Urothelium cell line (cell line): ENCODE measurements around the gene RORB.

Experiments
- DNase-seq: peaks from one replicate; pipeline ENCODE4 v3.0.0; 2011; ENCODE audit warnings: low spot score, mixed read lengths
- FAIRE-seq: peaks from 2 replicates; lab custom pipeline; 2011; peaks lifted over from hg19 to GRCh38; lab: Jason Lieb, UNC

The RORB gene

GRCh38 chr9:74589576-74589975 lies 92.4 kb downstream of the RORB start:
- FAIRE-seq (no peak), DNase-seq (no peak)

DNA sequence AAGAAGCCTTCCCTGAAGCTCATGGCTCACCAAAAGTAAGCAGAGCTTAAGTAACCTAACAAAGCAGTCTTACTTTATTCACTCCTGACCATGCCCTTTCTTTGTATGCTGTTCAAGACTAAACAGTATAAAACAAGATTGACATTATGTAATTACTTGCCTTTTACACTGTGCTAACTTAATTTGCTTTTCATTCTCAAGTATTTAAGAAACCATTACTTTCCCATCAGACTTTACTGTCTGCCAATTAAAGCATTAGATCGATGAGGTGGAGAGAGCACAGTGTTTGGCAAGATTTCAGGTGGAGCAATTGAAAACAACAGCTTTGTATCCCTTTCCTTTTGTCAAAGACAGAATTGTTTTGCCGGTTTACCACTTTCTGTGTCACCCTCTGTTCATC lies 98.2 kb downstream of the RORB start:
- DNase-seq (no peak), FAIRE-seq (no peak)

GRCh38 chr9:74598874-74599273 lies 101.7 kb downstream of the RORB start:
- DNase-seq: no peak
- no peak for FAIRE-seq

- DNase-seq: no peak
- FAIRE-seq: no peak
Observed at GRCh38 chr9:74609671-74610405, 112.7 kb downstream of the RORB start.

GRCh38 chr9:74610523-74611061 lies 113.5 kb downstream of the RORB start:
- DNase-seq: no peak

GRCh38 chr9:74630228-74630627 lies 133.1 kb downstream of the RORB start:
- FAIRE-seq (no peak), DNase-seq (no peak)

More at GRCh38 chr9:74610523-74611061, 113.5 kb downstream of the RORB start:
- no peak for FAIRE-seq

DNA sequence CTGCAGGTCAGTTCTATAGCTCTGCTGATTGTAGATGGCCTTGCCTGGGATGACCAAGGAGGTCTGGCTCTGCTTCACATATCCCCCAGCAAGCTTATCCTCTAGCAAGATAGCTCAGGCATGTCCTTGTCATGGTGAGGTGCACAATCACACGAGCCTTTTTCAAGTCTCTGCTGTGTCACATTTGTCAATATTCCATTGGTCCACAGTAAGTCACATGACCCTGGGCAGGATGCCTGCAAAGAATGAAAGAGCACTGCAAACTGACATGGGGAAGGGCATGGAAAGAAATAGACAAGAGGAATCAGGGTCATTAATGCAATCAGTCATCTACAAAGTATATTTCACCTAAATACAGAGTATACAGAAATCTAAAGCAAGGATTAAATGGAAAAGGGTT lies 142.0 kb downstream of the RORB start:
- DNase-seq (no peak), FAIRE-seq (no peak)

GRCh38 chr9:74642376-74642775 lies 145.2 kb downstream of the RORB start:
- DNase-seq (no peak), FAIRE-seq (no peak)

- DNase-seq (no peak), FAIRE-seq (no peak)
Observed at GRCh38 chr9:74643303-74643923, 146.3 kb downstream of the RORB start.

DNA sequence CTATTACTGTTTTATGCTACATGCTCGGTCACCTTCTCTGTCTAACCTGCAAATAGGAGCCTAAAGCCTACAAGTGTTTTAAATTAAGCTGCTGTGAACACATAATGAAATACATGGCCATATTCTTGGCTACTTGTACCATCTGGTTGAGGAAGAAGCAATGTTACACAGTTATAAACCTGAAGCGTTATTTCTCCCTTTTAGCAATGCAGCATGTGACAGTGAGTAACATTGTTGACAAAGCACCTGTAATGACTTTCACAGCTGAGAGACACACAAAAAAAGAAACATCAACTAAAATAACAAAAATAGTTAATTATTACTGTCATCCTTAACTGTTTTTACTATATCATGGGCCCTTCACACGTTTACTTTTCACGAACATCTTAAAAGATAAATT lies 146.9 kb downstream of the RORB start:
- DNase-seq: no peak
- FAIRE-seq: no peak

GRCh38 chr9:74645007-74645639 lies 148.0 kb downstream of the RORB start:
- no peak for FAIRE-seq

GRCh38 chr9:74653410-74654080 lies 156.4 kb downstream of the RORB start:
- FAIRE-seq (no peak), DNase-seq (no peak)

More at GRCh38 chr9:74645007-74645639, 148.0 kb downstream of the RORB start:
- peak; percentile 17 for DNase-seq

DNA sequence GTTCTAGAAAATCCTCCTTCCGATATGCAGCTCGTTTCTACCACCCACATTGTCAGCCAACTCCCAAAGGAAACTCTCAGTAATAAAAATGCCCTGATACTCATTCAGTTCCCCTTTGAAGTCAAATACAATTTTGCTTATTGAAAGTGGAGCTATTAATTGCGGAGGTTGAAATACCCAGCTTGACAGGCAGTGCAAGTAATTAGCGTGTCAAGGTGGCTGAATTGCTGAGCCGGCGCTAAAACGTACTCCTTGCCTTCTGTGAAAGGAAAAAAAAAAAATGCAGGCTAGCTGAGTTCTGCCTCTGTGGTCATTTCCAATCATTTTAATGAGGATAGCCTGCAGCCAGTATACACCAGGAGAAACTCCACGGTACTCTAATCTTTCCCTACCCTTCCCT lies 165.5 kb downstream of the RORB start:
- DNase-seq (no peak), FAIRE-seq (no peak)

DNA sequence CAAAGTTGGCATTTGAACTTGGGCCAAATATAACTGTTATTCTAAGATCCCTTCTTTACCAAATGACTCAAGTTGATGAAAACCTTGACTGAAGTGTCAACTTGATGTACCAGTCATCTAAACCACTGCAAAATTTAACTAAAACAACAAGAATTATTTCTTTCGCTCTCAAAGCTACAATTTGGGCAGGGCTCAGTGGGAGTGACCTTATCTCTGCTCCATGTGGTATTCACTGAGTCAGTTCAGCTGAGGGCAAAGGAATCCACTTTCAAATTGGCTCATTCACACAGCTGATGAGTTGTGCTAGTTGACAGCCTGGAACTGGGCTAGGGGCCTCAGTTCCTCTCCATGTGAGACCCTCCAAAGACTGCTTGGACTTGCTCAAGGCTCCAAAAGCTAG lies 166.3 kb downstream of the RORB start:
- no peak for FAIRE-seq
- no peak for DNase-seq

- FAIRE-seq (no peak), DNase-seq (no peak)
Observed at GRCh38 chr9:74666625-74667316, 169.6 kb downstream of the RORB start.

GRCh38 chr9:74672237-74672636 lies 175.1 kb downstream of the RORB start:
- no peak for FAIRE-seq

DNA sequence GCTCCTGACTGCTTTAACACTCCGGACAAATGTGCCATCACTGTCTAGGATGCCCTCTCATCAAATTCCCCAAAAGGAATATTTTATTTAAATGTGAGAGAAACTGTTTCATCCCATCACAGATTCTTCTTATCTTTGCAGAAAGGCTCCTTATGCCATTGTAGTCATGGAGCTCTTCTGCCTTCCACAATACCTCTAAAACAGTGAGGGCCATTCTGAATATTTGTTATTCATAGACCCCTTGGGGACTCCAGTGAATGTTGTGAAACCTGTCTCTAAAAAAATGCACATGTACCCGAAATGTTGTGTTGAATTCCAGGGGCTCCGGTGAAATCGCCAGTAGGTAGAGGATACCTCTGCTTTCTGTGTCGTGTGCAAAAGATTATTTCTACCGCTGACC lies 176.9 kb downstream of the RORB start:
- DNase-seq: no peak
- FAIRE-seq: no peak

More at GRCh38 chr9:74672237-74672636, 175.1 kb downstream of the RORB start:
- no peak for DNase-seq

- no peak for FAIRE-seq
- DNase-seq: no peak
Observed at GRCh38 chr9:74681906-74682305, 184.8 kb downstream of the RORB start.

GRCh38 chr9:74683322-74683721 lies 186.2 kb downstream of the RORB start:
- DNase-seq (no peak), FAIRE-seq (no peak)

- FAIRE-seq (no peak), DNase-seq (no peak)
Observed at GRCh38 chr9:74691058-74691457, 193.9 kb downstream of the RORB start.

DNA sequence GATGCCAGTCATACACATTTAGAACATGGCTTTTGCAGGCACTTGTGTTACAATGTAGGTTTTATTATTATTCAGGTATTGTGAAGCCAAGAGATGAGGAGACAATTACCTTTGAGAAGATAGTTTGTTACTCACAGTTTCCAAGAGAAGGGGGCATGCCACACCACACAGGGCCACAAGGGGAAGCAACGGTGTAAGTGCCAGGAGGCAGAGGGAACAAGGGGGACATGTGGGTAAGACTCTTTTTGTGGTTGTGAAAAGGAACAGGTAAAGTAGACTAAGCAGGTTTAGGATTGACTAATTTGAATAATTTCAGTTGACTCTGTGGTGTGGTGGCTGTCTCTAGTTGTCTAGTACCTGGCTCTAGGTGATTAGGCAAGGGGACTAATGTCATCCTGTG lies 199.4 kb downstream of the RORB start:
- no peak for DNase-seq
- FAIRE-seq: no peak
